ENCODE results near the gene RIOK1.

DNA sequence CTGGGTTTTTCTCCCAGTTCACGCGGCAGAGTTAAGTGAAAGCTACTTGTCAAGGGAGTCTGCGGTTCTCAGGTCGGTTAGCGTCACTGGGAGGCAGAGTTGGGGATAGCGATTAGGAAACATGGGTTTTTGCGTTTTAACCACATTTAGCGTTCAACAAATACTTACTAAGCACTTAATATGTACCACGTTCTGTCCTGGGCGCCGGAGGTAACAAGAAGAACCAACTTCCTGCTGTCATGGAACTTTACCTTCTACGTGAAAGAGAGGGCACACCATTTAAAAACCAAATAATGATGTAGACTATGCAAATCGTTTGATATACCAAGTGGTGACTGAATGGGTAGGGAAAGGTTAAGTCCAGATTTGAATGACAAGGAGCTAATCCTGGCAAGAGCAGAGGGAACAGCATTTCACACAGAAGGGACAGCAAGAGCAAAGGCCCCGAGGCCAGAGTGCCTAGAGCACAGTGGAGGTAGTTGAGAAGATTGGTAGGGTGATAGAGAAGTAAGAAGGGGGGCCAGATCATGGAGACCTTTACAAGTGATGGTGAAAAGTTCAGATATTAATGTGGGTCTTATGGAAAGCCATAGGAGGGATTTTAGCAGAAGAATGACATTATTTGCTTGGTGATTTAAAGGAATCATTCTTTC, 744 bp downstream of the RIOK1 start:
- TF ChIP-seq, protein P1, sequence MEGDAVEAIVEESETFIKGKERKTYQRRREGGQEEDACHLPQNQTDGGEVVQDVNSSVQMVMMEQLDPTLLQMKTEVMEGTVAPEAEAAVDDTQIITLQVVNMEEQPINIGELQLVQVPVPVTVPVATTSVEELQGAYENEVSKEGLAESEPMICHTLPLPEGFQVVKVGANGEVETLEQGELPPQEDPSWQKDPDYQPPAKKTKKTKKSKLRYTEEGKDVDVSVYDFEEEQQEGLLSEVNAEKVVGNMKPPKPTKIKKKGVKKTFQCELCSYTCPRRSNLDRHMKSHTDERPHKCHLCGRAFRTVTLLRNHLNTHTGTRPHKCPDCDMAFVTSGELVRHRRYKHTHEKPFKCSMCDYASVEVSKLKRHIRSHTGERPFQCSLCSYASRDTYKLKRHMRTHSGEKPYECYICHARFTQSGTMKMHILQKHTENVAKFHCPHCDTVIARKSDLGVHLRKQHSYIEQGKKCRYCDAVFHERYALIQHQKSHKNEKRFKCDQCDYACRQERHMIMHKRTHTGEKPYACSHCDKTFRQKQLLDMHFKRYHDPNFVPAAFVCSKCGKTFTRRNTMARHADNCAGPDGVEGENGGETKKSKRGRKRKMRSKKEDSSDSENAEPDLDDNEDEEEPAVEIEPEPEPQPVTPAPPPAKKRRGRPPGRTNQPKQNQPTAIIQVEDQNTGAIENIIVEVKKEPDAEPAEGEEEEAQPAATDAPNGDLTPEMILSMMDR (IDR thresholded peaks at IDR 0.05) = no peak
- no peak for TF ChIP-seq POLR2AphosphoS5 (IDR thresholded peaks at IDR 0.05)
- TF ChIP-seq POLR2A (IDR thresholded peaks at IDR 0.05) = no peak
